HFF-Myc (cell line): ENCODE measurements around the gene RORC.
"Not testable (repeated sequence)": the region's sequence is repeated elsewhere in the genome, so short reads cannot be mapped to it uniquely, and the experiment has no call there.

Experiments used
- DNase-seq: peaks from one replicate; pipeline ENCODE4 v3.0.0-alpha.2; 2011; ENCODE audit warnings: low read depth; ENCODE audit errors: extremely low read depth
- H3K4me3 ChIP-seq: replicated peaks from 2 replicates; pipeline ENCODE4 v1.5.1; 2011; ENCODE audit warnings: low read depth, mild to moderate bottlenecking, control low read depth, low read length
- CTCF ChIP-seq: IDR thresholded peaks from 2 replicates; pipeline ENCODE4 v1.5.1; 2012; ENCODE audit warnings: mild to moderate bottlenecking, low read depth, low read length, control low read depth; ENCODE audit errors: missing control alignments

Gene RORC

GRCh38 chr1:151798571-151798970 lies 33.0 kb downstream of the RORC start:
- TF ChIP-seq CTCF = no peak
- H3K4me3 ChIP-seq = no peak overlapping the region
- DNase-seq = no peak

- DNase-seq = no peak
- peak overlapping the region; percentile 56 for H3K4me3 ChIP-seq
- TF ChIP-seq CTCF = no peak
Observed at GRCh38 chr1:151790940-151791651, 40.5 kb downstream of the RORC start.

- TF ChIP-seq CTCF = peak; percentile 9
- peak; percentile 92 for DNase-seq
Observed at GRCh38 chr1:151790071-151790939, 41.3 kb downstream of the RORC start, which contains the start of gene TDRKH. Gene TDRKH (minus strand): TSS chr1:151790500. CDS start chr1:151783022, 7,478 bp downstream.

GRCh38 chr1:151787689-151788088 lies 43.9 kb downstream of the RORC start:
- DNase-seq = no peak
- TF ChIP-seq CTCF = no peak

More at GRCh38 chr1:151790071-151790939, 41.3 kb downstream of the RORC start, which contains the start of gene TDRKH:
- H3K4me3 ChIP-seq = peak within 1 kb of the TSS; percentile 56

GRCh38 chr1:151783796-151784195 lies 47.8 kb downstream of the RORC start:
- DNase-seq = no peak
- no peak overlapping the region for H3K4me3 ChIP-seq
- TF ChIP-seq CTCF = no peak

More at GRCh38 chr1:151787689-151788088, 43.9 kb downstream of the RORC start:
- no peak overlapping the region for H3K4me3 ChIP-seq

- H3K4me3 ChIP-seq = no peak overlapping the region
- no peak for TF ChIP-seq CTCF
- no peak for DNase-seq
Observed at GRCh38 chr1:151782741-151783140, 48.9 kb downstream of the RORC start.

GRCh38 chr1:151782026-151782425 lies 49.6 kb downstream of the RORC start:
- H3K4me3 ChIP-seq, DNase-seq: not testable (repeated sequence)

- not testable (repeated sequence) for H3K4me3 ChIP-seq, DNase-seq
Observed at GRCh38 chr1:151780736-151781135, 50.9 kb downstream of the RORC start.
